ENCODE measurements around the gene ACOT2. TPM values are rescaled to one million over a fixed set of nuclear protein-coding genes. Genes with fewer than 3 reads are reported as not detected.

Gene ACOT2
- total RNA-seq, 4 donors from 2014 or later, result 25.9 to 95.0 (median 72.7) TPM

Other genes with a start within 250 kb of the ACOT2 start
- gene NUMB, start 110.7 kb upstream of the ACOT2 start, total RNA-seq, result 10 to 100 TPM; 50.7 to 81.9 (median 60.2) TPM
- gene RIOX1, start 78.3 kb upstream of the ACOT2 start, total RNA-seq, result 10 to 100 TPM; 25.5 to 28.6 (median 26.8) TPM
- gene ACOT1, start 32.1 kb upstream of the ACOT2 start, total RNA-seq, result 10 to 100 TPM in 1 of 4 donors, 1 to 10 TPM in 3; 5.7 to 28.2 (median 8.5) TPM
- 1 to 10 TPM in 2 of 4 donors, under 1 TPM in 2; 0.21 to 2.9 (median 1.2) TPM for gene HEATR4, start 10.3 kb upstream of the ACOT2 start, total RNA-seq
- gene ACOT4, start 22.7 kb downstream of the ACOT2 start, total RNA-seq, result 1 to 10 TPM in 2 of 4 donors, under 1 TPM in 2; 0.20 to 3.3 (median 1.6) TPM
- gene ACOT6, start 43.3 kb downstream of the ACOT2 start, total RNA-seq, result under 1 TPM in 1 of 4 donors, not detected in 3; 0.39 TPM
- 10 to 100 TPM in 2 of 4 donors, 1 to 10 TPM in 2; 7.5 to 21.0 (median 9.8) TPM for gene DNAL1, start 75.8 kb downstream of the ACOT2 start, total RNA-seq
- gene PNMA1, start 145.2 kb downstream of the ACOT2 start, total RNA-seq, result 10 to 100 TPM; 21.2 to 43.5 (median 34.2) TPM